ENCODE results near the gene OR5B17.
"Not testable (repeated sequence)": the region's sequence is repeated elsewhere in the genome, so short reads cannot be mapped to it uniquely, and the experiment has no call there.

OR5B17 gene

GRCh38 chr11:58358969-58359368 lies at the start of gene OR5B17:
Gene OR5B17 (minus strand): TSS chr11:58359069. CDS start chr11:58359069, 0 bp downstream.
- no peak for DNase-seq (ENCODE audit: low read depth)
- no peak within 1 kb of the TSS for H3K4me3 ChIP-seq (ENCODE audit: low read depth, low read length)

GRCh38 chr11:58406774-58407173 lies 47.9 kb upstream of the OR5B17 start, which contains the start of gene OR5B3:
Gene OR5B3 (minus strand): TSS chr11:58406874. CDS start chr11:58403409, 3,465 bp downstream.
- DNase-seq (ENCODE audit: low read depth), result no peak
- H3K4me3 ChIP-seq (ENCODE audit: low read depth, low read length), result no peak within 1 kb of the TSS

GRCh38 chr11:58399622-58400021 lies 40.8 kb upstream of the OR5B17 start:
- DNase-seq (ENCODE audit: low read depth); H3K4me3 ChIP-seq (ENCODE audit: low read depth, low read length): not testable (repeated sequence)

GRCh38 chr11:58395581-58395980 lies 36.7 kb upstream of the OR5B17 start:
- no peak overlapping the region for H3K4me3 ChIP-seq (ENCODE audit: low read depth, low read length)
- no peak for DNase-seq (ENCODE audit: low read depth)

- peak; percentile 34 for DNase-seq (ENCODE audit: low read depth)
- no peak overlapping the region for H3K4me3 ChIP-seq (ENCODE audit: low read depth, low read length)
Observed at GRCh38 chr11:58394195-58394594, 35.3 kb upstream of the OR5B17 start.

- no peak for DNase-seq (ENCODE audit: low read depth)
- no peak overlapping the region for H3K4me3 ChIP-seq (ENCODE audit: low read depth, low read length)
Observed at GRCh38 chr11:58392746-58393145, 33.9 kb upstream of the OR5B17 start.

GRCh38 chr11:58391879-58392278 lies 33.0 kb upstream of the OR5B17 start:
- no peak overlapping the region for H3K4me3 ChIP-seq (ENCODE audit: low read depth, low read length)
- DNase-seq (ENCODE audit: low read depth), result no peak

- no peak overlapping the region for H3K4me3 ChIP-seq (ENCODE audit: low read depth, low read length)
- no peak for DNase-seq (ENCODE audit: low read depth)
Observed at GRCh38 chr11:58390551-58391063, 31.7 kb upstream of the OR5B17 start.

GRCh38 chr11:58354727-58355126 lies 4.1 kb downstream of the OR5B17 start:
- DNase-seq (ENCODE audit: low read depth), result no peak
- H3K4me3 ChIP-seq (ENCODE audit: low read depth, low read length), result no peak overlapping the region

- no peak overlapping the region for H3K4me3 ChIP-seq (ENCODE audit: low read depth, low read length)
- no peak for DNase-seq (ENCODE audit: low read depth)
Observed at GRCh38 chr11:58345204-58345603, 13.7 kb downstream of the OR5B17 start.

- no peak overlapping the region for H3K4me3 ChIP-seq (ENCODE audit: low read depth, low read length)
- peak; percentile 80 for DNase-seq (ENCODE audit: low read depth)
Observed at GRCh38 chr11:58334708-58335107, 24.2 kb downstream of the OR5B17 start.

- no peak overlapping the region for H3K4me3 ChIP-seq (ENCODE audit: low read depth, low read length)
- DNase-seq (ENCODE audit: low read depth), result no peak
Observed at GRCh38 chr11:58330861-58331260, 28.0 kb downstream of the OR5B17 start.

GRCh38 chr11:58318532-58318931 lies 40.3 kb downstream of the OR5B17 start:
- no peak overlapping the region for H3K4me3 ChIP-seq (ENCODE audit: low read depth, low read length)
- no peak for DNase-seq (ENCODE audit: low read depth)

- no peak overlapping the region for H3K4me3 ChIP-seq (ENCODE audit: low read depth, low read length)
- no peak for DNase-seq (ENCODE audit: low read depth)
Observed at GRCh38 chr11:58316142-58316541, 42.7 kb downstream of the OR5B17 start.
